IMR-90 (cell line): ENCODE results near the gene GHR. TPM values are rescaled to one million over a fixed set of nuclear protein-coding genes. Genes with fewer than 3 reads are reported as not detected.

Source experiments
- ATAC-seq: fragments of 200-7000 bp; cut with Tn5 transposase; 2 replicates; pipeline ENCODE4 v1.9.1; 2020; ENCODE audit warnings: low read depth, mild to moderate bottlenecking, moderate library complexity
- BruUV-seq: library from RNA; stranded (reverse); fragments of 400-500 nt; replicated peaks from 2 replicates; lab custom pipeline; 2021; lab: Mats Ljungman, UMichigan
- CTCF ChIA-PET: fragments of 300-600 bp; formaldehyde crosslinking; extraction: SDS; loops from one replicate; lab custom pipeline; 2021; ENCODE audit warnings: antibody characterized with exemption; lab: Yijun Ruan, JAX
- POLR2A ChIA-PET: fragments of 300-600 bp; sonication (Branson Sonifier 250); formaldehyde crosslinking; loops from one replicate; lab custom pipeline; 2022; ENCODE audit warnings: antibody characterized with exemption; ENCODE audit not compliant: unreplicated experiment; lab: Charles Lee
- DNase-seq: peaks from one replicate; pipeline ENCODE4 v3.0.0; 2013
- H2AFZ ChIP-seq: replicated peaks from 2 replicates; pipeline ENCODE3; 2013; ENCODE audit warnings: low read length, mild to moderate bottlenecking; ENCODE audit not compliant: poor library complexity
- H2AK5ac ChIP-seq: 2 replicates; pipeline ENCODE4 v1.6.1; 2013; ENCODE audit warnings: low read depth, low read length, inconsistent platforms
- H2AK9ac ChIP-seq: replicated peaks from 2 replicates; pipeline ENCODE3; 2013; ENCODE audit warnings: mild to moderate bottlenecking, low read depth, low read length, moderate library complexity; ENCODE audit not compliant: poor library complexity
- H2BK120ac ChIP-seq: 2 replicates; pipeline ENCODE4 v1.6.1; 2013; ENCODE audit warnings: low read depth, low read length, inconsistent platforms
- H2BK15ac ChIP-seq: 3 replicates; pipeline ENCODE4 v1.6.1; 2013; ENCODE audit warnings: low read depth, low read length, inconsistent platforms
- H2BK20ac ChIP-seq: 2 replicates; pipeline ENCODE4 v1.6.1; 2013; ENCODE audit warnings: low read depth, mild to moderate bottlenecking, inconsistent platforms, low read length, moderate library complexity
- H2BK5ac ChIP-seq: 2 replicates; pipeline ENCODE4 v1.6.1; 2013; ENCODE audit warnings: mild to moderate bottlenecking, low read depth, low read length, inconsistent platforms; ENCODE audit not compliant: poor library complexity, severe bottlenecking
- H3K14ac ChIP-seq: replicated peaks from 2 replicates; pipeline ENCODE4 v1.6.1; 2013; ENCODE audit warnings: low read depth, low read length, inconsistent platforms
- H3K18ac ChIP-seq: 2 replicates; pipeline ENCODE4 v1.6.1; 2013; ENCODE audit warnings: low read depth, low read length, control low read depth
- H3K23ac ChIP-seq: 2 replicates; pipeline ENCODE4 v1.6.1; 2013; ENCODE audit warnings: low read depth, low read length, inconsistent platforms
- H3K27ac ChIP-seq: 2 replicates; pipeline ENCODE4 v1.5.1; 2013; ENCODE audit warnings: mild to moderate bottlenecking, control low read depth, low read length; ENCODE audit not compliant: insufficient read depth
- H3K27me3 ChIP-seq: 2 replicates; pipeline ENCODE4 v1.6.1; 2013; ENCODE audit warnings: low read length; ENCODE audit not compliant: control insufficient read depth, insufficient read depth
- H3K36me3 ChIP-seq: 2 replicates; pipeline ENCODE4 v1.6.1; 2013; ENCODE audit warnings: low read length, mixed read lengths; ENCODE audit not compliant: control insufficient read depth, insufficient read depth
- H3K4ac ChIP-seq: 2 replicates; pipeline ENCODE4 v1.6.1; 2013; ENCODE audit warnings: low read depth, low read length, inconsistent platforms
- H3K4me1 ChIP-seq: 2 replicates; pipeline ENCODE4 v1.6.1; 2013; ENCODE audit warnings: low read length, mixed read lengths; ENCODE audit not compliant: control insufficient read depth, insufficient read depth
- H3K4me2 ChIP-seq: 2 replicates; pipeline ENCODE4 v1.6.1; 2013; ENCODE audit warnings: low read depth, mild to moderate bottlenecking, control low read depth, low read length, moderate library complexity
- H3K4me3 ChIP-seq: 2 replicates; pipeline ENCODE4 v1.5.1; 2013; ENCODE audit warnings: low read depth, mild to moderate bottlenecking, control low read depth, low read length, moderate library complexity; ENCODE audit not compliant: insufficient read depth
- H3K56ac ChIP-seq: 2 replicates; pipeline ENCODE4 v1.6.1; 2013; ENCODE audit warnings: low read length, inconsistent platforms; ENCODE audit not compliant: insufficient read depth; ENCODE audit errors: extremely low read depth
- H3K79me1 ChIP-seq, 2 experiments: 2 replicates each; pipeline ENCODE4 v1.6.1; 2013; ENCODE audit warnings: low read length in 2 of 2, inconsistent platforms in 1 of 2, low read depth in 1 of 2
- H3K9ac ChIP-seq: 2 replicates; pipeline ENCODE4 v1.6.1; 2013; ENCODE audit warnings: low read depth, low read length, control low read depth
- H3K9me1 ChIP-seq: 2 replicates; pipeline ENCODE4 v1.6.1; 2013; ENCODE audit warnings: low read length, inconsistent platforms; ENCODE audit not compliant: insufficient read depth
- H3K9me3 ChIP-seq: 2 replicates; pipeline ENCODE4 v1.6.1; 2013; ENCODE audit warnings: low read length; ENCODE audit not compliant: control insufficient read depth, insufficient read depth
- H4K20me1 ChIP-seq: 2 replicates; pipeline ENCODE4 v1.6.1; 2013; ENCODE audit warnings: low read length, inconsistent platforms; ENCODE audit not compliant: insufficient read depth
- H4K5ac ChIP-seq: 2 replicates; pipeline ENCODE4 v1.6.1; 2013; ENCODE audit warnings: mild to moderate bottlenecking, low read depth, low read length, control low read depth
- H4K8ac ChIP-seq, 2 experiments: 2 replicates each; pipeline ENCODE4 v1.6.1; 2013; ENCODE audit warnings: low read depth in 2 of 2, low read length in 2 of 2, control low read depth in 1 of 2, inconsistent platforms in 1 of 2
- H4K91ac ChIP-seq: 2 replicates; pipeline ENCODE4 v1.6.1; 2013; ENCODE audit warnings: low read depth, low read length, inconsistent platforms; ENCODE audit not compliant: insufficient read depth
- BHLHE40 ChIP-seq: fragments of 150-350 bp; IDR thresholded peaks from 2 replicates; pipeline ENCODE4 v1.6.1; 2016; ENCODE audit warnings: mild to moderate bottlenecking, low read depth, low read length
- CTCF ChIP-seq: conservative IDR thresholded peaks from 2 replicates; pipeline ENCODE4 v1.5.1; 2012; ENCODE audit warnings: mild to moderate bottlenecking, low read depth, low read length, improper control_type of control experiment
- POLR2A ChIP-seq: IDR thresholded peaks from 2 replicates; pipeline ENCODE4 v1.6.1; 2012; ENCODE audit warnings: mild to moderate bottlenecking, low read depth, low read length
- dilution Hi-C: fragments of 300-500 bp; cut with HindIII; formaldehyde crosslinking; loops from one replicate; pipeline ENCODE4 v1.14.3; 2018; ENCODE audit warnings: low sequenced_read_pairs; ENCODE audit not compliant: unreplicated experiment
- in situ Hi-C: fragments of 300-500 bp; cut with MboI; formaldehyde crosslinking; loops from 3 replicates; pipeline ENCODE4 v1.14.3; 2019; ENCODE audit warnings: low sequenced_read_pairs, inconsistent platforms, mixed read lengths
- intact Hi-C: fragments of 100-400 bp; cut with micrococcal nuclease; formaldehyde crosslinking; loops from 2 replicates; pipeline ENCODE4 v1.10.0; 2022
- polyA plus RNA-seq, 3 experiments: library from polyadenylated mRNA; depleted of rRNA; stranded (reverse); fragments of >200 nt; gene quantifications; 2 replicates each; pipeline ENCODE4 v1.2.3, GENCODE V29; 2012; ENCODE audit warnings: low replicate concordance in 1 of 3
- total RNA-seq: library from RNA; depleted of rRNA; stranded (reverse); fragments of >200 nt; gene quantifications from 2 replicates; pipeline ENCODE4 v1.2.3, GENCODE V29; 2012

The GHR gene
- total and polyA plus RNA-seq, 2 of the 4 experiments (the other 2 are of a cell fraction) = 0.36 to 1.1 TPM

GRCh38 chr5:42590566-42590965, 167.3 kb downstream of the GHR start:
- CTCF ChIA-PET = no interaction called here

More at GRCh38 chr5:42590566-42590965, 167.3 kb downstream of the GHR start:
- no peak overlapping the region for H3K4me2 ChIP-seq
- no peak overlapping the region for H4K5ac ChIP-seq
- no peak overlapping the region for H2AK5ac ChIP-seq
- no peak overlapping the region for H4K91ac ChIP-seq
- no peak overlapping the region for H2AK9ac ChIP-seq
- intact Hi-C loops = no loop called here
- dilution Hi-C loops = no loop called here
- no peaks in the 10 kb centered on the region for H3K27me3 ChIP-seq
- in situ Hi-C loops = loop anchor here (25.0 kb wide), 1 partner anchor 728 kb away; the partner anchor contains the start of gene OXCT1
- no TSS peak for BruUV-seq
- no peak overlapping the region for H2BK120ac ChIP-seq
- H3K23ac ChIP-seq = no peak overlapping the region
- H4K20me1 ChIP-seq = no peaks in the 10 kb centered on the region
- no peak overlapping the region for H4K8ac ChIP-seq
- no peaks in the 10 kb centered on the region for H3K9me3 ChIP-seq
- no peak overlapping the region for H3K56ac ChIP-seq
- H3K4me3 ChIP-seq = no peak overlapping the region
- H3K14ac ChIP-seq = no peak overlapping the region
- H3K18ac ChIP-seq = no peak overlapping the region
- DNase-seq = no peak
- H2BK15ac ChIP-seq = no peak overlapping the region
- no peak overlapping the region for H2BK20ac ChIP-seq
- ATAC-seq = no peak
- H3K36me3 ChIP-seq = no peaks in the 10 kb centered on the region
- no peak for TF ChIP-seq BHLHE40
- TF ChIP-seq CTCF = no peak
- TF ChIP-seq POLR2A = no peak
- H3K9me1 ChIP-seq = no peaks in the 10 kb centered on the region
- H3K27ac ChIP-seq = no peak overlapping the region
- no peak overlapping the region for H3K4ac ChIP-seq
- H3K9ac ChIP-seq = no peak overlapping the region
- POLR2A ChIA-PET = no interaction called here
- H2BK5ac ChIP-seq = no peak overlapping the region
- no peaks in the 10 kb centered on the region for H3K79me1 ChIP-seq
- no peak overlapping the region for H2AFZ ChIP-seq
- H3K4me1 ChIP-seq = no peaks in the 10 kb centered on the region
